ENCODE data around the gene FAM240A.

DNA sequence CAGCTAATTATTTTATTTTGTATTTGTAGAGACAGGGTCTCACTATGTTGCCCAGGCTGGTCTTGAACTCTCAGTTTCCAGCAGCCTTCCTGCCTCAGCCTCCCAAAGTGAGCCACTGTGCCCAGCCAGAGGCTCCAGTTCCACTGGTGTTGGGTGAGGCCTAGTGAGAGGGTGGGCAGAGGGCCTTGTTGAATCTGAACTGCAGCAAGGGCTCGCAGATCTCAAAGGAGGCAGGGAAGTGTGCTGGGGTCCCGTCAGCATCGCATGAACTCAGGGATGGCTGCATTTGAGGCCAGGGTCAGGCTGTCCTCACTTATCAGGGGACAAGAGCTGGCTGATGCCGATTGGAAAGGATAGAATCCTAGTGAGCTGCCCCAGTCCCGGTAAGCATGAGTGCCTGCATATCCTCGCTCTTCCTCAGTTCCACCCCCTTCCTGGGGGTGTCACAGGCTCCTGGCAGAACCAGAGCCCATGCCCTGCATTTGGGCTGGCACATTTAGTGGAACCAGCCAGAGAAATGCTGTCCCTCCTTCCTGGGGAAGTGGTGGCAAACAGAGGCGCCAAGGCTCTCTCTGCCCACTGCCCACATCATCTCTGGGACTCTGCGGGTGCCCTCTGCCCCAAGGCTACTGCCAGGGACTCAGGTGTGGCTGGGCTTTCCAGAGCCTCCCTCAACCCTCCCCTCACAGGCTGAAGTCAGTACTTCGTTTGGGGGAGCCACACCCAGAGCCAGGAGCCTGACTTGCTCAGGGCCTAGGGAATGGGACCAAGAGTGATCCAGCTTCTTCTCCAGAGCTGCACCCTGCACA is 57.1 kb downstream of the FAM240A start:
- TF ChIP-seq, protein P1, sequence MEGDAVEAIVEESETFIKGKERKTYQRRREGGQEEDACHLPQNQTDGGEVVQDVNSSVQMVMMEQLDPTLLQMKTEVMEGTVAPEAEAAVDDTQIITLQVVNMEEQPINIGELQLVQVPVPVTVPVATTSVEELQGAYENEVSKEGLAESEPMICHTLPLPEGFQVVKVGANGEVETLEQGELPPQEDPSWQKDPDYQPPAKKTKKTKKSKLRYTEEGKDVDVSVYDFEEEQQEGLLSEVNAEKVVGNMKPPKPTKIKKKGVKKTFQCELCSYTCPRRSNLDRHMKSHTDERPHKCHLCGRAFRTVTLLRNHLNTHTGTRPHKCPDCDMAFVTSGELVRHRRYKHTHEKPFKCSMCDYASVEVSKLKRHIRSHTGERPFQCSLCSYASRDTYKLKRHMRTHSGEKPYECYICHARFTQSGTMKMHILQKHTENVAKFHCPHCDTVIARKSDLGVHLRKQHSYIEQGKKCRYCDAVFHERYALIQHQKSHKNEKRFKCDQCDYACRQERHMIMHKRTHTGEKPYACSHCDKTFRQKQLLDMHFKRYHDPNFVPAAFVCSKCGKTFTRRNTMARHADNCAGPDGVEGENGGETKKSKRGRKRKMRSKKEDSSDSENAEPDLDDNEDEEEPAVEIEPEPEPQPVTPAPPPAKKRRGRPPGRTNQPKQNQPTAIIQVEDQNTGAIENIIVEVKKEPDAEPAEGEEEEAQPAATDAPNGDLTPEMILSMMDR (conservative IDR thresholded peaks at IDR 0.05) = no peak
- no peak for TF ChIP-seq ZFX (IDR thresholded peaks at IDR 0.05)
